Activated CD8-positive, alpha-beta memory T cell treated with anti-CD3 and anti-CD28 coated beads, Interleukin-2, amount 10 ng/mL, durations not matched to agents 7 days and 5 days (primary cell): ENCODE data around the gene LRRC10B. TPM values are rescaled to one million over a fixed set of nuclear protein-coding genes. Genes with fewer than 3 reads are reported as not detected.
"Not testable (repeated sequence)": the region's sequence is repeated elsewhere in the genome, so short reads cannot be mapped to it uniquely, and the experiment has no call there.

Experiments
- ATAC-seq: fragments of 150-1000 bp; cut with Tn5 transposase; one replicate; pipeline ENCODE4 v1.10.0; 2021; ENCODE audit warnings: moderate library complexity
- CTCF ChIA-PET: fragments of 350-600 bp; sonication (Branson Sonifier 250); formaldehyde crosslinking; loops from one replicate; lab custom pipeline; 2021; ENCODE audit warnings: antibody characterized with exemption; lab: Charles Lee
- DNase-seq: peaks from one replicate; pipeline ENCODE4 v3.0.0-alpha.2; 2020
- H3K27ac Mint-ChIP-seq: one replicate; pipeline ENCODE4 v1.8.0; 2021; ENCODE audit warnings: mild to moderate bottlenecking, mixed read lengths
- H3K27me3 Mint-ChIP-seq: one replicate; pipeline ENCODE4 v1.8.0; 2021; ENCODE audit warnings: mixed read lengths
- H3K36me3 Mint-ChIP-seq: one replicate; pipeline ENCODE4 v1.8.0; 2021; ENCODE audit warnings: mild to moderate bottlenecking, mixed read lengths
- H3K4me1 Mint-ChIP-seq: one replicate; pipeline ENCODE4 v1.8.0; 2021; ENCODE audit warnings: mixed read lengths
- H3K4me3 Mint-ChIP-seq: one replicate; pipeline ENCODE4 v1.8.0; 2021; ENCODE audit warnings: mild to moderate bottlenecking, moderate library complexity, mixed read lengths
- H3K9me3 Mint-ChIP-seq: one replicate; pipeline ENCODE4 v1.8.0; 2022; ENCODE audit warnings: low read depth, mixed read lengths
- total RNA-seq, 2 experiments: library from RNA; stranded (reverse); gene quantifications; one replicate each; pipeline ENCODE4 v1.2.3, GENCODE V29; 2021

The LRRC10B gene
- total RNA-seq, 2 experiments from 2014 or later: 0.09 TPM; not detected in 1

- peaks cover 2% of the 10 kb centered on the region for H3K4me1 Mint-ChIP-seq
- H3K36me3 Mint-ChIP-seq: peaks cover 2% of the 10 kb centered on the region
- no peaks in the 10 kb centered on the region for H3K9me3 Mint-ChIP-seq
- ATAC-seq: peak; percentile 37
- H3K27ac Mint-ChIP-seq: no peak overlapping the region
- peak; percentile 61 for DNase-seq
- H3K4me3 Mint-ChIP-seq: no peak overlapping the region
- no peaks in the 10 kb centered on the region for H3K27me3 Mint-ChIP-seq
- CTCF ChIA-PET: interaction anchor here (0.7 to 15.5 kb wide), 19 partner anchors 9 to 256 kb away, joined by 3 to 180 read pairs (median 5); no protein-coding TSS in a partner anchor
Observed at GRCh38 chr11:61477727-61478148, 30.8 kb upstream of the LRRC10B start.

- DNase-seq, ATAC-seq, H3K27ac Mint-ChIP-seq, H3K9me3 Mint-ChIP-seq, H3K27me3 Mint-ChIP-seq, H3K4me1 Mint-ChIP-seq, H3K4me3 Mint-ChIP-seq, H3K36me3 Mint-ChIP-seq: not testable (repeated sequence)
- CTCF ChIA-PET: interaction anchor here (1.1 to 15.5 kb wide), 5 partner anchors 15 to 66 kb away, joined by 3 to 180 read pairs (median 4); no protein-coding TSS in a partner anchor
Observed at GRCh38 chr11:61479360-61480058, 29.0 kb upstream of the LRRC10B start.

GRCh38 chr11:61480261-61480993 is 28.1 kb upstream of the LRRC10B start:
- Mint-ChIP-seq H3K27me3 (no peaks in the 10 kb centered on the region), H3K4me1 (peaks cover 2% of the 10 kb centered on the region), H3K9me3 (no peaks in the 10 kb centered on the region), H3K36me3 (no peaks in the 10 kb centered on the region), H3K4me3 (no peak overlapping the region), H3K27ac (no peak overlapping the region)
- no peak for ATAC-seq
- no peak for DNase-seq
- CTCF ChIA-PET: interaction anchor here (15.5 kb wide), 1 partner anchor 34 kb away, joined by 180 read pairs; no protein-coding TSS in a partner anchor

GRCh38 chr11:61480994-61481335 is 27.6 kb upstream of the LRRC10B start:
- Mint-ChIP-seq H3K4me1 (peaks cover 2% of the 10 kb centered on the region), H3K27ac (no peak overlapping the region), H3K36me3 (no peaks in the 10 kb centered on the region), H3K9me3 (no peaks in the 10 kb centered on the region), H3K4me3 (no peak overlapping the region), H3K27me3 (no peaks in the 10 kb centered on the region)
- ATAC-seq: no peak
- no peak for DNase-seq
- CTCF ChIA-PET: interaction anchor here (15.5 kb wide), 1 partner anchor 33 kb away, joined by 180 read pairs; no protein-coding TSS in a partner anchor

- Mint-ChIP-seq H3K36me3 (no peaks in the 10 kb centered on the region), H3K4me3 (no peak overlapping the region), H3K27ac (no peak overlapping the region), H3K27me3 (no peaks in the 10 kb centered on the region), H3K9me3 (no peaks in the 10 kb centered on the region), H3K4me1 (peaks cover 2% of the 10 kb centered on the region)
- DNase-seq (no peak), ATAC-seq (no peak)
- CTCF ChIA-PET: interaction anchor here (0.9 to 15.5 kb wide), 6 partner anchors 12 to 116 kb away, joined by 3 to 180 read pairs (median 4); no protein-coding TSS in a partner anchor
Observed at GRCh38 chr11:61481806-61482205, 26.7 kb upstream of the LRRC10B start.

- Mint-ChIP-seq H3K9me3 (no peaks in the 10 kb centered on the region), H3K4me1 (peaks cover 2% of the 10 kb centered on the region), H3K27me3 (no peaks in the 10 kb centered on the region), H3K4me3 (no peak overlapping the region), H3K36me3 (peaks cover 3% of the 10 kb centered on the region), H3K27ac (no peak overlapping the region)
- CTCF ChIA-PET: interaction anchor here (0.8 to 15.5 kb wide), 7 partner anchors 8 to 117 kb away, joined by 3 to 180 read pairs (median 4); no protein-coding TSS in a partner anchor
- ATAC-seq (peak; percentile 47), DNase-seq (no peak)
Observed at GRCh38 chr11:61482513-61482912, 26.0 kb upstream of the LRRC10B start.

GRCh38 chr11:61484541-61484940 is 24.0 kb upstream of the LRRC10B start:
- CTCF ChIA-PET: interaction anchor here (1.5 to 15.5 kb wide), 2 partner anchors 18 to 30 kb away, joined by 5 to 180 read pairs; no protein-coding TSS in a partner anchor
- no peaks in the 10 kb centered on the region for H3K4me1 Mint-ChIP-seq
- no peak overlapping the region for H3K27ac Mint-ChIP-seq

GRCh38 chr11:61485080-61485479 is 23.5 kb upstream of the LRRC10B start:
- no peak overlapping the region for H3K27ac Mint-ChIP-seq
- H3K4me3 Mint-ChIP-seq: no peak overlapping the region
- H3K4me1 Mint-ChIP-seq: no peaks in the 10 kb centered on the region
- no peak for DNase-seq
- peaks cover 3% of the 10 kb centered on the region for H3K36me3 Mint-ChIP-seq
- no peak for ATAC-seq
- no peaks in the 10 kb centered on the region for H3K9me3 Mint-ChIP-seq
- CTCF ChIA-PET: interaction anchor here (2.3 kb wide), 1 partner anchor 7 kb away, joined by 13 read pairs; no protein-coding TSS in a partner anchor
- no peaks in the 10 kb centered on the region for H3K27me3 Mint-ChIP-seq

More at GRCh38 chr11:61484541-61484940, 24.0 kb upstream of the LRRC10B start:
- Mint-ChIP-seq H3K27me3 (no peaks in the 10 kb centered on the region), H3K36me3 (peaks cover 3% of the 10 kb centered on the region), H3K9me3 (no peaks in the 10 kb centered on the region), H3K4me3 (no peak overlapping the region)
- ATAC-seq (no peak), DNase-seq (no peak)

GRCh38 chr11:61486011-61486620 is 22.4 kb upstream of the LRRC10B start:
- Mint-ChIP-seq H3K4me1 (no peaks in the 10 kb centered on the region), H3K36me3 (peaks cover 3% of the 10 kb centered on the region), H3K27ac (no peak overlapping the region), H3K27me3 (no peaks in the 10 kb centered on the region), H3K9me3 (no peaks in the 10 kb centered on the region), H3K4me3 (no peak overlapping the region)
- no peak for DNase-seq
- ATAC-seq: no peak
- CTCF ChIA-PET: interaction anchor here (2.3 kb wide), 1 partner anchor 8 kb away, joined by 13 read pairs; no protein-coding TSS in a partner anchor

- H3K4me3 Mint-ChIP-seq: no peak overlapping the region
- H3K27me3 Mint-ChIP-seq: no peaks in the 10 kb centered on the region
- H3K36me3 Mint-ChIP-seq: peaks cover 3% of the 10 kb centered on the region
- H3K27ac Mint-ChIP-seq: no peak overlapping the region
- DNase-seq (no peak), ATAC-seq (no peak)
- CTCF ChIA-PET: interaction anchor here (1.2 to 2.3 kb wide), 2 partner anchors 9 to 30 kb away, joined by 3 to 13 read pairs; no protein-coding TSS in a partner anchor
- H3K9me3 Mint-ChIP-seq: no peaks in the 10 kb centered on the region
- no peaks in the 10 kb centered on the region for H3K4me1 Mint-ChIP-seq
Observed at GRCh38 chr11:61486779-61487178, 21.8 kb upstream of the LRRC10B start.

- no peak for DNase-seq
- no peak for ATAC-seq
- Mint-ChIP-seq H3K9me3 (no peaks in the 10 kb centered on the region), H3K27me3 (no peaks in the 10 kb centered on the region), H3K4me1 (no peaks in the 10 kb centered on the region), H3K27ac (no peak overlapping the region), H3K4me3 (no peak overlapping the region), H3K36me3 (peaks cover 3% of the 10 kb centered on the region)
- CTCF ChIA-PET: interaction anchor here (1.2 to 2.3 kb wide), 2 partner anchors 9 to 29 kb away, joined by 3 to 13 read pairs; no protein-coding TSS in a partner anchor
Observed at GRCh38 chr11:61487342-61488025, 21.1 kb upstream of the LRRC10B start.

GRCh38 chr11:61488651-61489291 is 19.8 kb upstream of the LRRC10B start:
- Mint-ChIP-seq H3K36me3 (peaks cover 3% of the 10 kb centered on the region), H3K4me3 (no peak overlapping the region), H3K4me1 (no peaks in the 10 kb centered on the region), H3K27ac (no peak overlapping the region), H3K9me3 (no peaks in the 10 kb centered on the region), H3K27me3 (no peaks in the 10 kb centered on the region)
- ATAC-seq: no peak
- no peak for DNase-seq
- CTCF ChIA-PET: interaction anchor here (0.7 to 1.9 kb wide), 2 partner anchors 10 to 54 kb away, joined by 3 to 6 read pairs; no protein-coding TSS in a partner anchor
